Central memory CD4-positive, alpha-beta T cell (primary cell): Measurements from ENCODE around the gene PPP1R12B.
"Not testable (repeated sequence)": the region's sequence is repeated elsewhere in the genome, so short reads cannot be mapped to it uniquely, and the experiment has no call there.

Experiments used
- DNase-seq: peaks from one replicate; pipeline ENCODE4 v3.0.0; 2022

Gene PPP1R12B

GRCh38 chr1:202540014-202540413 is 191.5 kb downstream of the PPP1R12B start:
- no peak for DNase-seq

GRCh38 chr1:202540448-202540847 is 191.9 kb downstream of the PPP1R12B start:
- no peak for DNase-seq

- not testable (repeated sequence) for DNase-seq
Measured at GRCh38 chr1:202540858-202541257, 192.4 kb downstream of the PPP1R12B start.

GRCh38 chr1:202542415-202542814 is 193.9 kb downstream of the PPP1R12B start:
- DNase-seq: not testable (repeated sequence)

GRCh38 chr1:202543537-202543936 is 195.0 kb downstream of the PPP1R12B start:
- not testable (repeated sequence) for DNase-seq

GRCh38 chr1:202544766-202545449 is 196.4 kb downstream of the PPP1R12B start:
- not testable (repeated sequence) for DNase-seq

- DNase-seq: not testable (repeated sequence)
Measured at GRCh38 chr1:202545647-202546303, 197.3 kb downstream of the PPP1R12B start.

- not testable (repeated sequence) for DNase-seq
Measured at GRCh38 chr1:202546377-202546776, 197.9 kb downstream of the PPP1R12B start.

- DNase-seq: not testable (repeated sequence)
Measured at GRCh38 chr1:202546796-202547195, 198.3 kb downstream of the PPP1R12B start.

- DNase-seq: no peak
Measured at GRCh38 chr1:202547215-202547614, 198.7 kb downstream of the PPP1R12B start.

- DNase-seq: not testable (repeated sequence)
Measured at GRCh38 chr1:202550088-202550487, 201.6 kb downstream of the PPP1R12B start.

- no peak for DNase-seq
Measured at GRCh38 chr1:202551683-202552082, 203.2 kb downstream of the PPP1R12B start.

GRCh38 chr1:202552615-202553014 is 204.1 kb downstream of the PPP1R12B start:
- not testable (repeated sequence) for DNase-seq

GRCh38 chr1:202553078-202553477 is 204.6 kb downstream of the PPP1R12B start:
- DNase-seq: not testable (repeated sequence)

GRCh38 chr1:202553560-202554038 is 205.1 kb downstream of the PPP1R12B start:
- no peak for DNase-seq

GRCh38 chr1:202554619-202555018 is 206.1 kb downstream of the PPP1R12B start:
- not testable (repeated sequence) for DNase-seq

GRCh38 chr1:202556037-202556436 is 207.5 kb downstream of the PPP1R12B start:
- not testable (repeated sequence) for DNase-seq

GRCh38 chr1:202557662-202558061 is 209.2 kb downstream of the PPP1R12B start:
- not testable (repeated sequence) for DNase-seq

GRCh38 chr1:202561240-202561639 is 212.7 kb downstream of the PPP1R12B start:
- no peak for DNase-seq

GRCh38 chr1:202561726-202562443 is 213.4 kb downstream of the PPP1R12B start:
- DNase-seq: no peak

GRCh38 chr1:202562444-202563060 is 214.1 kb downstream of the PPP1R12B start:
- no peak for DNase-seq

- no peak for DNase-seq
Measured at GRCh38 chr1:202563818-202564217, 215.3 kb downstream of the PPP1R12B start.

- DNase-seq: no peak
Measured at GRCh38 chr1:202564958-202565495, 216.5 kb downstream of the PPP1R12B start.
